Naive B cell (primary cell): ENCODE data around the gene DNAJC1. TPM values are rescaled to one million over a fixed set of nuclear protein-coding genes. Genes with fewer than 3 reads are reported as not detected.

Source experiments
- ATAC-seq, 2 donors: fragments of 150-1000 bp; cut with Tn5 transposase; 2 replicates each; pipeline ENCODE4 v1.10.0; 2021; ENCODE audit warnings: low read depth in 2 of 2, mild to moderate bottlenecking in 2 of 2, moderate library complexity in 2 of 2
- DNase-seq: peaks from one replicate; pipeline ENCODE4 v3.0.0; 2022
- H3K27ac Mint-ChIP-seq, 6 donors: one replicate each; pipeline ENCODE4 v1.8.0; 2020 to 2022; ENCODE audit warnings: mild to moderate bottlenecking in 6 of 6, mixed read lengths in 6 of 6, moderate library complexity in 5 of 6, inconsistent platforms in 2 of 6
- H3K27me3 Mint-ChIP-seq, 3 donors: one replicate each; pipeline ENCODE4 v1.8.0; 2021 to 2022; ENCODE audit warnings: mixed read lengths in 3 of 3, mild to moderate bottlenecking in 1 of 3
- H3K36me3 Mint-ChIP-seq, 2 donors: one replicate each; pipeline ENCODE4 v1.8.0; 2020 to 2022; ENCODE audit warnings: mixed read lengths in 2 of 2, inconsistent platforms in 1 of 2, mild to moderate bottlenecking in 1 of 2
- H3K4me1 Mint-ChIP-seq, 3 donors: one replicate each; pipeline ENCODE4 v1.8.0; 2020 to 2022; ENCODE audit warnings: mixed read lengths in 3 of 3, inconsistent platforms in 1 of 3, mild to moderate bottlenecking in 1 of 3, moderate library complexity in 1 of 3
- H3K4me3 Mint-ChIP-seq, 8 donors: one replicate each; pipeline ENCODE4 v1.8.0; 2020 to 2022; ENCODE audit warnings: mild to moderate bottlenecking in 8 of 8, mixed read lengths in 8 of 8, moderate library complexity in 8 of 8, inconsistent platforms in 2 of 8
- H3K9me3 Mint-ChIP-seq, 7 donors: one replicate each; pipeline ENCODE4 v1.8.0; 2020 to 2022; ENCODE audit warnings: mixed read lengths in 7 of 7, mild to moderate bottlenecking in 5 of 7, inconsistent platforms in 2 of 7, moderate library complexity in 1 of 7
- polyA plus RNA-seq, 6 donors: library from polyadenylated mRNA; unstranded; fragments of 300-500 nt; fragmentation: Illumina TruSeq; gene quantifications; one replicate each; pipeline ENCODE4 v1.2.3, GENCODE V29; 2021; ENCODE audit warnings: low read depth in 6 of 6

DNAJC1 gene
- polyA plus RNA-seq, 6 donors from 2014 or later = 9.1 to 19.5 (median 14.5) TPM

DNA sequence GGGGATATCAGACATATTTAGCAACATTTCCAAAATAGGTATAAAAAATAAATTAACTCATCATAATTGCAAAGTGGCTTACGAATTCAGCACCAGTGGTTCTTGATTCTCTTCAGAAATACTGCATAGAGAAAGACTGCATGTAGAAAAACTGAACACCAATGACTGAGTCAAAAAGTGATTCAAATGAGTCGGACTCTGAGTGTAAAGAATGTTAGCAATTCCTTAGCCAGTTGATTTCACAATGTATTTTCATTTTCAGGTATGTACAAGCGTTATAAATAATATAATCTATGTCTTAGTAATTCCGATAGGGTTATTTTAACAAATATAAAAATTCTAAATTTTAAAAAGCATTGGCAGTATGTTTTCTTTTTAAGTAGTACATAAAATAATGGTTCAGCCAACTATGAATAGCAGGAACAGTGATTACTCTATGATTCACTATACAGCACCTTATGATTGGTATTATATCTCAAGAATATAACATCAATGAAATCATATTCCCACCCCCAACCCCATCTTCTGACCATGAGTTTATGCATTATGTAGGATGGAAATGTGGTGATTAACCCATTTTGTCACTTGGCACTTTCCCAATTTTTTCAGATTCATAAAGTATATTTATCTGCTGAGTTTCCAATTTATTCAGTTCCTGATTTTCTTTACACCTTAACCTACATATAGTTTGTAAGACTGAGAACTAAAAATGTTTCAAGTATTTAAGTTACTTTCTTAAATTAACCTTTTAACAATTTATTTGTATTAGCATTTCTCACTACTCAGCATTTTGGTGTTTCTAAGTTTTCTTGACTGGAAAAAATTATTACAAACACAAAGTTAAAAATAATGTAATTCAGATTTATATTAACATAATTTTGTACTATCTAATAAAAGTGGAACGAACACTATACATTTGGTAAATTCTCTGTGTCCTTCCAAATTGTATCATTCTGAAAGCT is 33.9 kb downstream of the DNAJC1 start:
- Mint-ChIP-seq H3K36me3 (peaks cover 14 to 25% of the 10 kb centered on the region in 2 donors), H3K27me3 (no peaks in the 10 kb centered on the region), H3K4me3 (no peak overlapping the region), H3K4me1 (peaks cover 5 to 10% (median 6%) of the 10 kb centered on the region in 3 donors), H3K9me3 (peaks cover 4 to 14% (median 7%) of the 10 kb centered on the region in 7 donors), H3K27ac (peak overlapping the region in 1 of 6 donors; percentile 47)
- no peak for DNase-seq
- ATAC-seq = no peak

DNA sequence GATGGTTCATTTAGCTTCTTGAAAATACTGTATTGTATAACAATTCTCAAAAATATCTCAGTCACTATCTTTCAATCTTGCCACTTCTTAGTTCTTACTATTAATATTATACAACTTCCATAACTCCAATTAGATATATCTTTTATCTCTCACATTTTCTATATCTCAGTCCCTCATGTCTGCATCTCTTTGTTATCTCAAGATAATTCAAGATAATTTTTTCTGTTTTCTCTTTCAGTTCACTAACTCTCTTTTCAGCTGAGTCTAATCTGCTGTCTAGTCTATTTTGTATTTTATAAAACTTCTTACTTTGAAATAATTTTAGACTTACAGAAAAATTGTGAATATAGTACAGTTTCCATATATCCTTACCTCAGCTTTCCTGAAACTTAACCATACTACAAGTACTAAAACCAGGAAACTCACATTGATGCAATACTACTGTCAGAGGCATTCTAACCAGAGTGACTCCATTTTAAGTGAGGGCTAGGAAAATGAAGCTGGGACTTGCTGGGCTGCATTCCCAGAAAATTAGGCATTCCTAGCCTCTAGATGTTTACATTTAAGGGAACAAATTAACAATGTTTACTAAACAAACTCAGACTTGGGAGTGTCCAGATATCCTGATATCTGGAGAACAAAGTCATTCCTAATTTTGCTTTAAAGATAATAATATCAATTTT is 38.4 kb downstream of the DNAJC1 start:
- peaks cover 4 to 16% (median 7%) of the 10 kb centered on the region in 7 donors for H3K9me3 Mint-ChIP-seq
- H3K4me3 Mint-ChIP-seq = no peak overlapping the region
- no peaks in the 10 kb centered on the region for H3K27me3 Mint-ChIP-seq
- H3K4me1 Mint-ChIP-seq = peaks cover 5 to 10% (median 10%) of the 10 kb centered on the region in 3 donors
- peaks cover 15 to 27% of the 10 kb centered on the region in 2 donors for H3K36me3 Mint-ChIP-seq
- no peak for ATAC-seq
- peak overlapping the region in 1 of 6 donors; percentile 35 for H3K27ac Mint-ChIP-seq
- no peak for DNase-seq

DNA sequence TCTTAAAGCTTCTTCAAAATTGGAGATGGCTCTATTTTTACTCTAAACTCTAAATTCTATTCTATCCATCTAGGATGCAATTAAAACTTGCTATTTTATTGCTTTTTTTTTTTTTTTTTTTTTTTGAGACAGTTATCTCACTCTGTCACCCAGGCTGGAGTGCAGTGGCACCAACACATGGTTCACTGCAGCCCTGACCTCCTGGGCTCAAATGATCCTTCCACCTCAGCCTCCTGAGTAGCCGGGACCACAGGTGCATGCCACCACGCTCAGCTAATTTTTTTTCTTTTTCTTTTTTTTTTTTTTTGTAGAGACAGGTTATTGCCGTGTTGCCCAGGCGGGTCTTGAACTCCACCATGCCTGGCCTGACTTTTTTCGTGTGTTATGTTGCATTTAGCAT is 41.2 kb downstream of the DNAJC1 start:
- Mint-ChIP-seq H3K27me3 (no peaks in the 10 kb centered on the region), H3K4me1 (peaks cover 5 to 12% (median 8%) of the 10 kb centered on the region in 3 donors), H3K27ac (peak overlapping the region in 1 of 6 donors; percentile 79), H3K4me3 (no peak overlapping the region), H3K9me3 (peaks cover 4 to 16% (median 7%) of the 10 kb centered on the region in 7 donors), H3K36me3 (peaks cover 13 to 24% of the 10 kb centered on the region in 2 donors)
- DNase-seq (no peak), ATAC-seq (no peak)

DNA sequence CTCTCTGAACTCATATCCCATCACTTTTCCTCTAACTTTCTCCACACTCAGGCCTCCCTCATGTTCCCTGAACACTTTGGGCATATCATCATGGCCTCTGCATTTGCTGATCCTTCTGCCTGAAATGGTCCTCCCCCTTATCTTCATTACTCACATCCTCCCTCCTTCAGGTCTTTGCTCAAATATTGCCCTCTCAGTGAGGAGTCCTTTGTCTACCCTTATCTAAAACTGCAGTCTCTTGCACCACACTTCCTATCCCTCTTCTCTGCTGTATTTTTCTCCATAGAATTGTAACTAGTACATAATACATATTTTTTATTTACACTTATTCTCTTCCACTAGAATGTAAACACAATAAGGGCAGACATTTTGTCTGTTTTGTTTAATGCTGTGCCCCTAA is 41.7 kb downstream of the DNAJC1 start:
- H3K36me3 Mint-ChIP-seq = peaks cover 10 to 19% of the 10 kb centered on the region in 2 donors
- peaks cover 4 to 16% (median 7%) of the 10 kb centered on the region in 7 donors for H3K9me3 Mint-ChIP-seq
- peaks cover 3 to 10% (median 5%) of the 10 kb centered on the region in 3 donors for H3K4me1 Mint-ChIP-seq
- ATAC-seq (no peak), DNase-seq (no peak)
- H3K4me3 Mint-ChIP-seq = no peak overlapping the region
- no peaks in the 10 kb centered on the region for H3K27me3 Mint-ChIP-seq
- peak overlapping the region in 1 of 6 donors; percentile 23 for H3K27ac Mint-ChIP-seq

DNA sequence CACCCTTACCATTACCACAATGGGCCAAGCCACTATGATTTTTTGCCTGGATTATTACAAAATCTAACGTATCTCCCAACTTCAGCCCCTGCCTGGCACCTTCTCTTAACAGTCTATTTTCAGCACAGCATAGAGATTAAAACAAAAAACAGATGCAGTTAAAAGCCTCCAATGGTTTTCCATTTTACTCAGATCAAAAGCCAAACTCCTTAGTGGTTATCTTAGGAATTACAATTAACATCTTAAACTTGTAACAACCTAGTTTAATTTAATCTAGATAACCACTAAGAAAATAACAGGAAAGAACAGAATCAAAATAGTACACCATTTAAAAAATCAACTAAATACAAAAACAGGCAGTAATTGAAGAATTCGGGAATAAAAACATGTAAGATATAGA is 43.5 kb downstream of the DNAJC1 start:
- ATAC-seq = no peak
- no peak for DNase-seq
- Mint-ChIP-seq H3K36me3 (peaks cover 5 to 6% of the 10 kb centered on the region in 2 donors), H3K9me3 (peaks cover 0 to 5% (median 3%) of the 10 kb centered on the region in 7 donors), H3K4me1 (peaks cover 0 to 10% (median 5%) of the 10 kb centered on the region in 3 donors), H3K4me3 (no peak overlapping the region), H3K27me3 (no peaks in the 10 kb centered on the region), H3K27ac (peak overlapping the region in 1 of 6 donors; percentile 1)

DNA sequence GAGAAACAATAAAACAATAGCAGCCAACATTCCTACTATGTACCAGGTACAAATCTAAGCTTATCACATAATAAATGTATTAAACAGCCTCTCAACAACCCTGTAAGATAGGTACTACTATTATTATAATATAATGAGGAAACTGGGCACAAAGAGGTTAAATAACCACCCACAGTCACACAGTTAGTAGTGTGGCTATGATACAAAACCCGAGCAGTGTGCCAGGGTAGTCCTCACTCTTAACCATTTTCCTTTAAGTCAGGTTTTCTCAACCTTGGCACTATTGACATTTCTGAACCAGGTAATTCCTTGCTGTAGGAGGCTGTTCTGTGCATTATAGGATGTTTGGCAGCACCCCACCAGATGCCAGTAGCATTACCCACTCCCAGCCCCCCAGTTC is 48.8 kb downstream of the DNAJC1 start:
- Mint-ChIP-seq H3K27me3 (no peaks in the 10 kb centered on the region), H3K27ac (no peak overlapping the region)

DNA sequence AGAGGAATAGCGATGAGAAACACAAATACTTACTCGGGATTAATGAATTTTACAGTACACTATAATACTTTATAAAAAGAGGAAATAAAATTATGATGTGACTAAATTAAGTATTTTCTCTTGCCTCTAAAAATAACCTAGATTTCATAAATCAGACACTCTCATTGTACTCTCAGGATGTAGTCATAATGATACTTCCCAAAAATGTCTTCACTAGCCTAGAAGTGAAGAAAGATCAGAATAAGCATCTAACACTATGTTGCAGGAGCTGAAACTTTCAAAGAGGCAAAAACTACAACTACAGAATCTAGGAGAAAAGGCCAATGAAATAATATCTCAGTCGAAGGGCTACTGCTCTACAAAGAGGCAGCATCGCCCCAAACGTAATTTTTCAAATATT is 49.4 kb downstream of the DNAJC1 start:
- Mint-ChIP-seq H3K4me1 (peaks cover 4 to 11% (median 6%) of the 10 kb centered on the region in 3 donors), H3K27me3 (no peaks in the 10 kb centered on the region), H3K9me3 (no peaks in the 10 kb centered on the region), H3K4me3 (peak overlapping the region in 2 of 8 donors; percentile 19 to 26), H3K27ac (peak overlapping the region in 1 of 6 donors; percentile 44), H3K36me3 (no peaks in the 10 kb centered on the region)
- DNase-seq (no peak), ATAC-seq (peak; percentile 43 to 45)

More for the DNA sequence above, 48.8 kb downstream of the DNAJC1 start:
- Mint-ChIP-seq H3K4me1 (peaks cover 4 to 11% (median 6%) of the 10 kb centered on the region in 3 donors), H3K36me3 (no peaks in the 10 kb centered on the region), H3K4me3 (no peak overlapping the region), H3K9me3 (no peaks in the 10 kb centered on the region)
- ATAC-seq = no peak
- no peak for DNase-seq

DNA sequence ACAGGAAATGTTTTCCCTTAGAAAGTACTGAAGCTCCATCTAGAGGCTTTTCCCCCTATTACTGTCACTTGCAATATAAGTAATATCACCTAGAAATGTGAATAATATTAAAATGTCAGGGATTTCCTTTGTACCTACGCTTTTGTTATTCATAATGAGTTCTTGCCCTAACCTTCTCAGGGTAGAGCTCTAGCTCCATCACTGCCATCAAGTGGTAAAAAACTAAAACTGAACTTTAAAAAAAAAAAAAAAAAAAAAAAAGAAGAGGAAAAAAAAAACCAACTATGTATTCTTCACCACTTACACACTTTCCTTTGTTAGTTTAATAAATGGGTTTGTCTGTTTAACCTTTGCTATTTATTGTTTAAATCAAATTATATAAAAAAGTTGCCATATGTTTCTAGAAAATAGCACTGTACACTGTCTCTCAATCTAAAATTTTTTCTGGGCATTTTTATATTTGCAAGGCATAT is 49.9 kb downstream of the DNAJC1 start:
- Mint-ChIP-seq H3K27ac (no peak overlapping the region), H3K4me3 (peak overlapping the region in 1 of 8 donors; percentile 40), H3K36me3 (no peaks in the 10 kb centered on the region), H3K9me3 (no peaks in the 10 kb centered on the region), H3K4me1 (peaks cover 4 to 11% (median 6%) of the 10 kb centered on the region in 3 donors), H3K27me3 (no peaks in the 10 kb centered on the region)
- ATAC-seq = peak; percentile 56 to 64
- DNase-seq = no peak

DNA sequence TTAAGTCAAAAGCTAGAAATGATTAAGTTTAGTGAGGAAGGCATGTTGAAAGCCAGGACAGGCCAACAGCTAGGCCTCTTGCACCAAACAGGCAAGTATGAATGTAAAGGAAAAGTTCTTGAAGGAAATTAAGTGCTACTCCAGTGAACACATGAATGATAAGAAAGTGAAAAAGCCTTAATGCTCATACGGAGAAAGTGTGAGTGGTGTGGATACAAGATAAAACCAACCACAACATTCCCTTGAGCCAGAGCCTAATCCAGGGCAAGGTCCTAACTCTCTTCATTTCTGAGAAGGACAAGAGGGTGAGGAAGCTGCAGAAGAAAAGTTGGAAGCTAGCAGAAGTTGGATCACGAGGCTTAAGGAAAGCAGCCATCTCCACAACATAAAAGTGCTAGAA is 53.0 kb downstream of the DNAJC1 start:
- H3K9me3 Mint-ChIP-seq = no peaks in the 10 kb centered on the region
- H3K4me1 Mint-ChIP-seq = peaks cover 4 to 11% (median 6%) of the 10 kb centered on the region in 3 donors
- no peak overlapping the region for H3K27ac Mint-ChIP-seq
- ATAC-seq (no peak), DNase-seq (no peak)
- no peaks in the 10 kb centered on the region for H3K36me3 Mint-ChIP-seq
- no peaks in the 10 kb centered on the region for H3K27me3 Mint-ChIP-seq
- no peak overlapping the region for H3K4me3 Mint-ChIP-seq

DNA sequence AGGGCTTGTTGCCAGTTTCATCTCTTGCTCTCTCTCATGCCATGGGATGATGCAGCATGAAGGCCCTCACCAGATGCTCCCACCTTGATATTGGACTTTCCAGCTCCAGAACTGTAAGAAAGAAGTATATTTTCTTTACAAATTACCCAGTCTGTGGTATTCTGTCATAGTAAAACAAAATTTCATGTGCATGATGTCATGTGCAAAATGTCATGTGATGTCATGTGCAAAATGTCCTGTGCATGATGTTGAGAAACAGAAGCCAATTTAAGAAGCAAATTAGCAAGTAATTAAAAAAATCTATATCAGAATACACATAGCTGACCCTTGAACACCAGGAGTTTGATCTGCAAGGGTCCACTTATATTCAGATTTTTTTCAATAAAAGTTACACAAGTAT is 56.6 kb downstream of the DNAJC1 start:
- Mint-ChIP-seq H3K4me3 (no peak overlapping the region), H3K27ac (no peak overlapping the region), H3K36me3 (no peaks in the 10 kb centered on the region), H3K27me3 (no peaks in the 10 kb centered on the region), H3K9me3 (no peaks in the 10 kb centered on the region), H3K4me1 (peaks cover 0 to 13% (median 0%) of the 10 kb centered on the region in 3 donors)
- DNase-seq (no peak), ATAC-seq (no peak)

DNA sequence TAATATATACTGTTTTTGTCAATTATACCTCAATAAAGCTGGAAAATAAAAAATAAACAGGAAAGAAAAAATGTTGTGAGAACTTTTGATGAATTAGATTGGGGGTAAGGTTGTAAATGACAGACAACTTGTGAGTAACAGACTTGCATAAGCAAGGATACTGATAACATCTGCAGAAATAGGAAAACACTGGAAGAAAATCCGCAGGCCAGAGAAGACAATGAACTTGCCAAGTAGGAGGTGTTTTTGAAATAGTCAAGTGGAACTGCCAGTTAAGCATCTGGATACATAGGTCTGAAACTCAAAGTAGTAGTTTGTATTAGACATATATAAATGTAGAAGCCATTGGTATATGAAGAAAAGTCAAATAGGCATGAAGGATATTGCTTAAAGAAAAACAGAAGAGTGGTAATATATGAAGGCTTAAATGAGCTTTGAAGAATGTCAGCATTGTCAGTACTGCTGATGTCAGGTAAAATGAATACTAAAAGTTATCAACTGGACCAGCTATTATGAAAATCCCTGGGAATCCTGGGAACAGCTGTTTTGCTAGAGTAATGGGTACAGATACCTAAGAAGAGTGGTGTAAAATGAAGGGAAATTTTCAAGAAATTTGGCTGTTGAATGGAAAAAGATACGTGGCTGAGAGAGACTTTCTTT is 58.7 kb downstream of the DNAJC1 start:
- no peak for ATAC-seq
- Mint-ChIP-seq H3K9me3 (no peaks in the 10 kb centered on the region), H3K27me3 (no peaks in the 10 kb centered on the region), H3K4me3 (no peak overlapping the region), H3K36me3 (no peaks in the 10 kb centered on the region), H3K4me1 (peaks cover 0 to 16% (median 0%) of the 10 kb centered on the region in 3 donors), H3K27ac (peak overlapping the region in 2 of 6 donors; percentile 17 to 49)
- no peak for DNase-seq

DNA sequence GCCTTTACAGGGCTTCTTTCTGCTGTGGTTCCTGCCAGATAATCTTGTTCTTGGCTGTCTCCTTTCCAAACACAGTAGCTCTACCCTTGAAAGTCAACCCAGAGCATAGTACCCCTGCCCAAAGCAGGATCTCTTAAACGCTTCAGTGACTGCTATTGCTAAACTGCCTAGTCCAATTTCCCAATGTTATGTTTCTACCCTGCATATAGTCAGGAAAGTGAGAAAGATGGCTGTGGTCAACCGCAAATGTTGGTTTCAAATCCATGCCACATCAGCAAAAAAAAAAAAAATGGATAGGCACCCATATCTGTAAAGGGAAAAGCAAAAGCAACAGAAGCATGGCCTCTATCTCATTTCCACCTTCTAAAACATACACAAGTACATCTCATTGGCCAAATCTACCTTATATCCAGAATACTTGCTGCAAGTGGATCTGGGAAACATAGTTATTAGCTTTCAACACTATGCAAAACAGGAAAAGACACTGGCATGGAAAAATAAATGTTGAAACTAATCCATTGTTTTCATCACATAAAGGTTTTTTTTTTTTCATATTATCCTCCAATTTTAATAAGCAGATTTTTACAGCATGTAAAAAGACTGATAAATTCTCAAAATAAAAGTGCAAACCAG is 59.8 kb downstream of the DNAJC1 start:
- peaks cover 0 to 3% (median 0%) of the 10 kb centered on the region in 7 donors for H3K9me3 Mint-ChIP-seq
- ATAC-seq = no peak
- H3K27me3 Mint-ChIP-seq = no peaks in the 10 kb centered on the region
- H3K27ac Mint-ChIP-seq = peak overlapping the region in 1 of 6 donors; percentile 18
- H3K36me3 Mint-ChIP-seq = peaks cover 0 to 5% of the 10 kb centered on the region in 2 donors
- DNase-seq = no peak
- H3K4me3 Mint-ChIP-seq = no peak overlapping the region
- H3K4me1 Mint-ChIP-seq = peaks cover 0 to 16% (median 0%) of the 10 kb centered on the region in 3 donors
